ENCODE measurements around the gene SCARB1.

SCARB1 gene

GRCh38 chr12:124862768-124863415 is 772 bp downstream of the SCARB1 start:
- no peak for DNase-seq (ENCODE audit: low spot score)

- no peak for DNase-seq (ENCODE audit: low spot score)
These were observed 1.6 kb downstream of the SCARB1 start for GRCh38 chr12:124861898-124862676.

GRCh38 chr12:124861492-124861891 is 2.2 kb downstream of the SCARB1 start:
- DNase-seq (ENCODE audit: low spot score): no peak

GRCh38 chr12:124857921-124858461 is 5.7 kb downstream of the SCARB1 start:
- no peak for DNase-seq (ENCODE audit: low spot score)

GRCh38 chr12:124856842-124857178 is 6.9 kb downstream of the SCARB1 start:
- DNase-seq (ENCODE audit: low spot score): no peak

GRCh38 chr12:124856132-124856841 is 7.4 kb downstream of the SCARB1 start:
- no peak for DNase-seq (ENCODE audit: low spot score)

- no peak for DNase-seq (ENCODE audit: low spot score)
These were observed 8.2 kb downstream of the SCARB1 start for GRCh38 chr12:124855275-124855957.

- DNase-seq (ENCODE audit: low spot score): no peak
These were observed 9.0 kb downstream of the SCARB1 start for GRCh38 chr12:124854637-124855184.

- DNase-seq (ENCODE audit: low spot score): no peak
These were observed 9.7 kb downstream of the SCARB1 start for GRCh38 chr12:124853781-124854636.

- DNase-seq (ENCODE audit: low spot score): no peak
These were observed 10.7 kb downstream of the SCARB1 start for GRCh38 chr12:124852911-124853427.

GRCh38 chr12:124852329-124852831 is 11.3 kb downstream of the SCARB1 start:
- peak; percentile 76 for DNase-seq (ENCODE audit: low spot score)

GRCh38 chr12:124851342-124851741 is 12.3 kb downstream of the SCARB1 start:
- no peak for DNase-seq (ENCODE audit: low spot score)

GRCh38 chr12:124849382-124849781 is 14.3 kb downstream of the SCARB1 start:
- no peak for DNase-seq (ENCODE audit: low spot score)

- DNase-seq (ENCODE audit: low spot score): no peak
These were observed 14.9 kb downstream of the SCARB1 start for GRCh38 chr12:124848621-124849380.

- DNase-seq (ENCODE audit: low spot score): no peak
These were observed 16.3 kb downstream of the SCARB1 start for GRCh38 chr12:124847113-124848074.

- no peak for DNase-seq (ENCODE audit: low spot score)
These were observed 19.0 kb downstream of the SCARB1 start for GRCh38 chr12:124844411-124845397.

- no peak for DNase-seq (ENCODE audit: low spot score)
These were observed 20.7 kb downstream of the SCARB1 start for GRCh38 chr12:124842800-124843510.

Measured in HuH-7.5 (cell line).